Measurements from ENCODE around the gene PKN1. TPM values are rescaled to one million over a fixed set of nuclear protein-coding genes. Genes with fewer than 3 reads are reported as not detected.

Gene PKN1
- polyA plus RNA-seq, 3 donors, result 49.5 to 119 (median 49.6) TPM

DNA sequence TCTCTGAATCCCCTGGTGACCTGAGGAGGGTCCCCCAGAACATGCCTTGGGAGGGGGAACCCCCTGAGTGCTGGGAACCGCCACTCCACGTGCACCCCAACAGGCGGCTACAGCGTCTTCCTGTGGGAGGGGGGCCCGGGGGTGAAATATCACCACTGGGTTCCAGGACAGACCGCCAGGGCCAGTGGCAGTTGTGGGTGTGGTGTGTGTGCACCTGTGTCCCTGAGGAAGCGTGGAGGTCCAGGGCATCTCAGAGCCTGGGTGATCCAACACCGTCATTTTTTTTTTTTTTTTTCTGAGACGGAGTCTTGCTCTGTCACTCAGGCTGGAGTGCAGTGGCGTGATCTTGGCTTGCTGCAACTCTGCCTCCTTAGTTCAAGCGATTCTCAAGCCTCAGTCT is 47.6 kb upstream of the PKN1 start:
- intact Hi-C loops (cut with micrococcal nuclease), result loop anchor here in 1 of 2 donors (2.0 kb wide), 1 partner anchor 15 kb away; no protein-coding TSS in a partner anchor
- Histone ChIP-seq H3K79me2 (ENCODE audit: insufficient read depth, low read length) (peaks cover 84% of the 10 kb centered on the region), H3K36me3 (replicated peaks in 1 of 2; ENCODE audit: control insufficient read depth in 1 of 2, insufficient read depth in 2 of 2, low read length in 2 of 2) (peaks cover 9 to 10% of the 10 kb centered on the region in 2 donors), H3K9me3 (replicated peaks in 1 of 2; ENCODE audit: control insufficient read depth in 1 of 2, insufficient read depth in 1 of 2, low read length in 2 of 2) (no peaks in the 10 kb centered on the region), H3K9ac (ENCODE audit: insufficient read depth, low read length, poor library complexity, severe bottlenecking) (peak overlapping the region; percentile 96), H3K4me2 (replicated peaks; ENCODE audit: extremely low read depth, low read length, poor library complexity, severe bottlenecking) (peak overlapping the region; percentile 85), H4K20me1 (ENCODE audit: insufficient read depth, low read length) (peaks cover 67% of the 10 kb centered on the region), H2AFZ (ENCODE audit: insufficient read depth, low read depth, low read length, poor library complexity, severe bottlenecking) (no peak overlapping the region), H3K4me3 (replicated peaks in 1 of 3; ENCODE audit: low read depth in 2 of 3, low read length in 3 of 3) (peak overlapping the region; percentile 86 to 93 (median 89)), H3K27me3 (ENCODE audit: control insufficient read depth in 2 of 2, insufficient read depth in 2 of 2, low read length in 2 of 2) (no peaks in the 10 kb centered on the region), H3K27ac (ENCODE audit: low read depth in 1 of 2, low read length in 2 of 2) (peak overlapping the region; percentile 97), H3K4me1 (ENCODE audit: control insufficient read depth in 1 of 2, insufficient read depth in 2 of 2, low read length in 2 of 2) (peaks cover 56 to 60% of the 10 kb centered on the region in 2 donors)
- Mint-ChIP-seq H3K4me1 (peaks cover 54% of the 10 kb centered on the region), H3K4me3 (peak overlapping the region; percentile 91 to 99), H3K9me3 (peaks cover 0 to 3% (median 0%) of the 10 kb centered on the region in 7 donors), H3K27me3 (ENCODE audit: low read depth in 3 of 3) (peaks cover 0 to 3% (median 0%) of the 10 kb centered on the region in 3 donors), H3K27ac (peak overlapping the region; percentile 90 to 99 (median 98)), H3K36me3 (peaks cover 23 to 57% of the 10 kb centered on the region in 2 donors)
- WGBS (ENCODE audit: insufficient coverage), result 2% methylated on average over 9 of the region's 11 CpGs
- TF ChIP-seq, protein P1, sequence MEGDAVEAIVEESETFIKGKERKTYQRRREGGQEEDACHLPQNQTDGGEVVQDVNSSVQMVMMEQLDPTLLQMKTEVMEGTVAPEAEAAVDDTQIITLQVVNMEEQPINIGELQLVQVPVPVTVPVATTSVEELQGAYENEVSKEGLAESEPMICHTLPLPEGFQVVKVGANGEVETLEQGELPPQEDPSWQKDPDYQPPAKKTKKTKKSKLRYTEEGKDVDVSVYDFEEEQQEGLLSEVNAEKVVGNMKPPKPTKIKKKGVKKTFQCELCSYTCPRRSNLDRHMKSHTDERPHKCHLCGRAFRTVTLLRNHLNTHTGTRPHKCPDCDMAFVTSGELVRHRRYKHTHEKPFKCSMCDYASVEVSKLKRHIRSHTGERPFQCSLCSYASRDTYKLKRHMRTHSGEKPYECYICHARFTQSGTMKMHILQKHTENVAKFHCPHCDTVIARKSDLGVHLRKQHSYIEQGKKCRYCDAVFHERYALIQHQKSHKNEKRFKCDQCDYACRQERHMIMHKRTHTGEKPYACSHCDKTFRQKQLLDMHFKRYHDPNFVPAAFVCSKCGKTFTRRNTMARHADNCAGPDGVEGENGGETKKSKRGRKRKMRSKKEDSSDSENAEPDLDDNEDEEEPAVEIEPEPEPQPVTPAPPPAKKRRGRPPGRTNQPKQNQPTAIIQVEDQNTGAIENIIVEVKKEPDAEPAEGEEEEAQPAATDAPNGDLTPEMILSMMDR (IDR thresholded peaks at IDR 0.05), result no peak
- peak in 1 of 3 donors; percentile 12 for DNase-seq

GRCh38 chr19:14390548-14390947 is 42.6 kb upstream of the PKN1 start:
- TF ChIP-seq, protein P1 (IDR thresholded peaks at IDR 0.05), result no peak
- Mint-ChIP-seq H3K27me3 (ENCODE audit: low read depth in 3 of 3) (peaks cover 0 to 2% (median 0%) of the 10 kb centered on the region in 3 donors), H3K4me1 (peaks cover 33% of the 10 kb centered on the region), H3K4me3 (no peak overlapping the region), H3K27ac (peak overlapping the region in 5 of 7 donors; percentile 26 to 82 (median 69)), H3K36me3 (peaks cover 62 to 89% of the 10 kb centered on the region in 2 donors), H3K9me3 (peaks cover 0 to 2% (median 0%) of the 10 kb centered on the region in 7 donors)
- Histone ChIP-seq H3K4me1 (ENCODE audit: control insufficient read depth in 1 of 2, insufficient read depth in 2 of 2, low read length in 2 of 2) (peaks cover 27 to 28% of the 10 kb centered on the region in 2 donors), H3K9me3 (replicated peaks in 1 of 2; ENCODE audit: control insufficient read depth in 1 of 2, insufficient read depth in 1 of 2, low read length in 2 of 2) (no peaks in the 10 kb centered on the region), H3K27ac (ENCODE audit: low read depth in 1 of 2, low read length in 2 of 2) (no peak overlapping the region), H3K79me2 (ENCODE audit: insufficient read depth, low read length) (peaks cover 61% of the 10 kb centered on the region), H3K4me2 (replicated peaks; ENCODE audit: extremely low read depth, low read length, poor library complexity, severe bottlenecking) (no peak overlapping the region), H3K4me3 (replicated peaks in 1 of 3; ENCODE audit: low read depth in 2 of 3, low read length in 3 of 3) (no peak overlapping the region), H4K20me1 (ENCODE audit: insufficient read depth, low read length) (peaks cover 96% of the 10 kb centered on the region), H3K27me3 (ENCODE audit: control insufficient read depth in 2 of 2, insufficient read depth in 2 of 2, low read length in 2 of 2) (no peaks in the 10 kb centered on the region), H3K36me3 (replicated peaks in 1 of 2; ENCODE audit: control insufficient read depth in 1 of 2, insufficient read depth in 2 of 2, low read length in 2 of 2) (peaks cover 55 to 60% of the 10 kb centered on the region in 2 donors), H3K9ac (ENCODE audit: insufficient read depth, low read length, poor library complexity, severe bottlenecking) (no peak overlapping the region), H2AFZ (ENCODE audit: insufficient read depth, low read depth, low read length, poor library complexity, severe bottlenecking) (no peak overlapping the region)
- no peak for DNase-seq
- 100% methylated on average over 2 of the region's 5 CpGs for WGBS (ENCODE audit: insufficient coverage)
- intact Hi-C loops (cut with micrococcal nuclease), result loop anchor here in 1 of 2 donors (5.0 kb wide), 1 partner anchor 33 kb away; no protein-coding TSS in a partner anchor

All from CD14-positive monocyte (primary cell).